HG03097 (cell line): Measurements from ENCODE around the gene C11orf21.

Experiments used
- ATAC-seq: cut with Tn5 transposase; IDR thresholded peaks from one replicate; pipeline ENCODE4 v1.9.1; 2021; ENCODE audit not compliant: unreplicated experiment, low FRiP score

C11orf21 gene

DNA sequence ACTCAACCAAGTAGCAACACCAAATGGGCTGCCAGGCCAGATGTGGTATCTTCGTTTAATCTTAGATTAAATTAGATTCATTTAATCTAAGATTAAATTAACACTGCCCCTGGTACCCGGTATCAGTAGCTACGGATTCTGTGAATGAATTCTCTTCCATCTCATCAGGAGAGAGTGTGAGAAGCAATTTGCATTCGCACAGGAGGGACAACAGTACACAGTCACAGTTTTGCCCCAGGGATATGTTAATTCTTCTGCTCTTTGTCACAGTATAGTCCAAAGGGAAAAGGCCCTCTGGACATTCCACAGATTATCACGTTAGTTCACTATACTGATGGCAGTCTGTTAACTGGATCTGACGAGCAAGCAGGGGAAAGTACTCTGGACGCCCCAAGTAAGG is 54.2 kb downstream of the C11orf21 start:
- no peak for ATAC-seq
